A549 (cell line): ENCODE data around the gene COIL.

ENCODE experiments used
- ATOH8 ChIP-seq: fragments of 250-450 bp; sonication (Bioruptor Pico); IDR thresholded peaks from 2 replicates; pipeline ENCODE4 v1.5.0; 2020; ENCODE audit warnings: low read depth, mild to moderate bottlenecking, moderate library complexity
- CEBPB ChIP-seq, 2 experiments: fragments of >200 bp in 1 of 2; sonication (Bioruptor Twin) in 1 of 2; formaldehyde crosslinking in 1 of 2; IDR thresholded peaks; 2 replicates each; pipeline ENCODE4 v1.6.1; 2012 to 2016
- CHD2 ChIP-seq: fragments of 150-350 bp; IDR thresholded peaks from 2 replicates; pipeline ENCODE4 v1.6.1; 2014; ENCODE audit warnings: low read length; ENCODE audit not compliant: partially characterized antibody
- CHD4 ChIP-seq: fragments of 200-600 bp; sonication (generic); IDR thresholded peaks from 2 replicates; pipeline ENCODE4 v1.6.1; 2016; ENCODE audit warnings: antibody characterized with exemption, mild to moderate bottlenecking, borderline replicate concordance
- CTCF ChIP-seq: fragments of >200 bp; sonication (Bioruptor Twin); formaldehyde crosslinking; IDR thresholded peaks from 3 replicates; pipeline ENCODE4 v1.5.1; 2016
- HOXB13 ChIP-seq: fragments of 250-450 bp; sonication (Bioruptor Pico); IDR thresholded peaks from 2 replicates; pipeline ENCODE4 v1.5.0; 2020; ENCODE audit warnings: low read depth, mild to moderate bottlenecking, moderate library complexity
- KDM1A ChIP-seq: fragments of 200-600 bp; sonication (generic); IDR thresholded peaks from 2 replicates; pipeline ENCODE4 v1.6.1; 2016; ENCODE audit warnings: low read depth, mild to moderate bottlenecking
- POLR2A ChIP-seq: IDR thresholded peaks from 2 replicates; pipeline ENCODE4 v1.6.1; 2012; ENCODE audit warnings: mild to moderate bottlenecking, low read length
- POLR2AphosphoS2 ChIP-seq: conservative IDR thresholded peaks from 2 replicates; pipeline ENCODE4 v1.6.1; 2012; ENCODE audit warnings: low read length, improper control_type of control experiment, inconsistent platforms
- RAD21 ChIP-seq, 2 experiments: fragments of >200 bp in 1 of 2; sonication (Bioruptor Twin) in 1 of 2; formaldehyde crosslinking in 1 of 2; IDR thresholded peaks in 1 of 2; conservative IDR thresholded peaks in 1 of 2; 2 replicates in 1 of 2; 3 replicates in 1 of 2; pipeline ENCODE4 v1.6.1; 2012 to 2018; ENCODE audit warnings: inconsistent platforms in 1 of 2
- ZSCAN20 ChIP-seq: fragments of 250-450 bp; sonication (Bioruptor Pico); IDR thresholded peaks from 2 replicates; pipeline ENCODE4 v1.8.0; 2022; ENCODE audit warnings: mild to moderate bottlenecking, moderate library complexity

GRCh38 chr17:56897646-56898424 is 63.0 kb downstream of the COIL start:
- TF ChIP-seq RAD21 (conservative IDR thresholded peaks at IDR 0.05 in 1 of 2, IDR thresholded peaks at IDR 0.05 in 1 of 2) (no peak), ZSCAN20 (no peak), HOXB13 (CRISPR knock-in tag) (no peak), POLR2A (no peak), CHD4 (no peak), KDM1A (no peak), CEBPB (IDR thresholded peaks at IDR 0.05) (no peak), CHD2 (no peak), CTCF (no peak), POLR2AphosphoS2 (no peak), ATOH8 (CRISPR knock-in tag) (no peak)
